ENCODE measurements around the gene IMPG1.

The IMPG1 gene

GRCh38 chr6:76003113-76003512 lies 69.3 kb downstream of the IMPG1 start:
- Histone ChIP-seq H3K9ac (ENCODE audit: low read length in 2 of 2) (no peak overlapping the region), H3K4me1 (ENCODE audit: control insufficient read depth, insufficient read depth, low read length) (no peaks in the 10 kb centered on the region), H3K4me3 (ENCODE audit: low read length in 2 of 2) (no peak overlapping the region), H3K27me3 (ENCODE audit: control insufficient read depth in 1 of 2, insufficient read depth in 2 of 2, low read length in 2 of 2) (no peaks in the 10 kb centered on the region), H3K36me3 (ENCODE audit: control insufficient read depth in 2 of 2, insufficient read depth in 2 of 2, low read length in 2 of 2) (no peaks in the 10 kb centered on the region), H3K27ac (ENCODE audit: low read length) (no peak overlapping the region), H3K9me3 (ENCODE audit: control insufficient read depth in 2 of 2, low read length in 2 of 2) (no peaks in the 10 kb centered on the region)

GRCh38 chr6:76000629-76001028 lies 71.8 kb downstream of the IMPG1 start:
- H3K27ac ChIP-seq (ENCODE audit: low read length), result no peak overlapping the region
- no peaks in the 10 kb centered on the region for H3K4me1 ChIP-seq (ENCODE audit: control insufficient read depth, insufficient read depth, low read length)
- H3K27me3 ChIP-seq (ENCODE audit: control insufficient read depth in 1 of 2, insufficient read depth in 2 of 2, low read length in 2 of 2), result no peaks in the 10 kb centered on the region

GRCh38 chr6:75997696-75998095 lies 74.8 kb downstream of the IMPG1 start:
- Histone ChIP-seq H3K9me3 (ENCODE audit: control insufficient read depth in 2 of 2, low read length in 2 of 2) (no peaks in the 10 kb centered on the region), H3K4me3 (ENCODE audit: low read length in 2 of 2) (no peak overlapping the region), H3K36me3 (ENCODE audit: control insufficient read depth in 2 of 2, insufficient read depth in 2 of 2, low read length in 2 of 2) (no peaks in the 10 kb centered on the region), H3K27me3 (ENCODE audit: control insufficient read depth in 1 of 2, insufficient read depth in 2 of 2, low read length in 2 of 2) (no peaks in the 10 kb centered on the region), H3K27ac (ENCODE audit: low read length) (no peak overlapping the region), H3K4me1 (ENCODE audit: control insufficient read depth, insufficient read depth, low read length) (no peaks in the 10 kb centered on the region), H3K9ac (ENCODE audit: low read length in 2 of 2) (no peak overlapping the region)

More at GRCh38 chr6:76000629-76001028, 71.8 kb downstream of the IMPG1 start:
- H3K9me3 ChIP-seq (ENCODE audit: control insufficient read depth in 2 of 2, low read length in 2 of 2), result no peaks in the 10 kb centered on the region
- no peak overlapping the region for H3K9ac ChIP-seq (ENCODE audit: low read length in 2 of 2)
- no peaks in the 10 kb centered on the region for H3K36me3 ChIP-seq (ENCODE audit: control insufficient read depth in 2 of 2, insufficient read depth in 2 of 2, low read length in 2 of 2)
- H3K4me3 ChIP-seq (ENCODE audit: low read length in 2 of 2), result no peak overlapping the region

GRCh38 chr6:75993236-75994162 lies 79.0 kb downstream of the IMPG1 start:
- Histone ChIP-seq H3K27ac (ENCODE audit: low read length) (no peak overlapping the region), H3K9me3 (ENCODE audit: control insufficient read depth in 2 of 2, low read length in 2 of 2) (no peaks in the 10 kb centered on the region), H3K9ac (ENCODE audit: low read length in 2 of 2) (no peak overlapping the region), H3K4me3 (ENCODE audit: low read length in 2 of 2) (no peak overlapping the region), H3K27me3 (ENCODE audit: control insufficient read depth in 1 of 2, insufficient read depth in 2 of 2, low read length in 2 of 2) (no peaks in the 10 kb centered on the region), H3K36me3 (ENCODE audit: control insufficient read depth in 2 of 2, insufficient read depth in 2 of 2, low read length in 2 of 2) (no peaks in the 10 kb centered on the region), H3K4me1 (ENCODE audit: control insufficient read depth, insufficient read depth, low read length) (no peaks in the 10 kb centered on the region)

- Histone ChIP-seq H3K36me3 (ENCODE audit: control insufficient read depth in 2 of 2, insufficient read depth in 2 of 2, low read length in 2 of 2) (no peaks in the 10 kb centered on the region), H3K27me3 (ENCODE audit: control insufficient read depth in 1 of 2, insufficient read depth in 2 of 2, low read length in 2 of 2) (no peaks in the 10 kb centered on the region), H3K4me3 (ENCODE audit: low read length in 2 of 2) (no peak overlapping the region), H3K9me3 (ENCODE audit: control insufficient read depth in 2 of 2, low read length in 2 of 2) (no peaks in the 10 kb centered on the region), H3K4me1 (ENCODE audit: control insufficient read depth, insufficient read depth, low read length) (no peaks in the 10 kb centered on the region), H3K27ac (ENCODE audit: low read length) (no peak overlapping the region), H3K9ac (ENCODE audit: low read length in 2 of 2) (no peak overlapping the region)
Measured at GRCh38 chr6:75991941-75992340, 80.5 kb downstream of the IMPG1 start.

GRCh38 chr6:75986935-75987334 lies 85.5 kb downstream of the IMPG1 start:
- Histone ChIP-seq H3K9me3 (ENCODE audit: control insufficient read depth in 2 of 2, low read length in 2 of 2) (no peaks in the 10 kb centered on the region), H3K36me3 (ENCODE audit: control insufficient read depth in 2 of 2, insufficient read depth in 2 of 2, low read length in 2 of 2) (no peaks in the 10 kb centered on the region), H3K4me1 (ENCODE audit: control insufficient read depth, insufficient read depth, low read length) (no peaks in the 10 kb centered on the region), H3K27ac (ENCODE audit: low read length) (no peak overlapping the region), H3K27me3 (ENCODE audit: control insufficient read depth in 1 of 2, insufficient read depth in 2 of 2, low read length in 2 of 2) (no peaks in the 10 kb centered on the region), H3K9ac (ENCODE audit: low read length in 2 of 2) (no peak overlapping the region), H3K4me3 (ENCODE audit: low read length in 2 of 2) (no peak overlapping the region)

GRCh38 chr6:75975904-75976303 lies 96.6 kb downstream of the IMPG1 start:
- H3K27ac ChIP-seq (ENCODE audit: low read length), result no peak overlapping the region
- no peaks in the 10 kb centered on the region for H3K27me3 ChIP-seq (ENCODE audit: control insufficient read depth in 1 of 2, insufficient read depth in 2 of 2, low read length in 2 of 2)
- H3K36me3 ChIP-seq (ENCODE audit: control insufficient read depth in 2 of 2, insufficient read depth in 2 of 2, low read length in 2 of 2), result no peaks in the 10 kb centered on the region
- no peaks in the 10 kb centered on the region for H3K4me1 ChIP-seq (ENCODE audit: control insufficient read depth, insufficient read depth, low read length)
- H3K9me3 ChIP-seq (ENCODE audit: control insufficient read depth in 2 of 2, low read length in 2 of 2), result no peaks in the 10 kb centered on the region
- no peak overlapping the region for H3K4me3 ChIP-seq (ENCODE audit: low read length in 2 of 2)
- H3K9ac ChIP-seq (ENCODE audit: low read length in 2 of 2), result no peak overlapping the region

- no peaks in the 10 kb centered on the region for H3K4me1 ChIP-seq (ENCODE audit: control insufficient read depth, insufficient read depth, low read length)
- no peaks in the 10 kb centered on the region for H3K9me3 ChIP-seq (ENCODE audit: control insufficient read depth in 2 of 2, low read length in 2 of 2)
- no peak overlapping the region for H3K4me3 ChIP-seq (ENCODE audit: low read length in 2 of 2)
- no peak overlapping the region for H3K27ac ChIP-seq (ENCODE audit: low read length)
- H3K9ac ChIP-seq (ENCODE audit: low read length in 2 of 2), result no peak overlapping the region
- H3K27me3 ChIP-seq (ENCODE audit: control insufficient read depth in 1 of 2, insufficient read depth in 2 of 2, low read length in 2 of 2), result no peaks in the 10 kb centered on the region
- no peaks in the 10 kb centered on the region for H3K36me3 ChIP-seq (ENCODE audit: control insufficient read depth in 2 of 2, insufficient read depth in 2 of 2, low read length in 2 of 2)
Measured at GRCh38 chr6:75970093-75970492, 102.4 kb downstream of the IMPG1 start.

GRCh38 chr6:75968143-75968542 lies 104.3 kb downstream of the IMPG1 start:
- Histone ChIP-seq H3K4me3 (ENCODE audit: low read length in 2 of 2) (no peak overlapping the region), H3K27ac (ENCODE audit: low read length) (no peak overlapping the region), H3K36me3 (ENCODE audit: control insufficient read depth in 2 of 2, insufficient read depth in 2 of 2, low read length in 2 of 2) (no peaks in the 10 kb centered on the region), H3K9ac (ENCODE audit: low read length in 2 of 2) (no peak overlapping the region), H3K27me3 (ENCODE audit: control insufficient read depth in 1 of 2, insufficient read depth in 2 of 2, low read length in 2 of 2) (no peaks in the 10 kb centered on the region), H3K9me3 (ENCODE audit: control insufficient read depth in 2 of 2, low read length in 2 of 2) (no peaks in the 10 kb centered on the region), H3K4me1 (ENCODE audit: control insufficient read depth, insufficient read depth, low read length) (no peaks in the 10 kb centered on the region)

GRCh38 chr6:75963569-75963968 lies 108.9 kb downstream of the IMPG1 start:
- peaks cover 0 to 2% of the 10 kb centered on the region in 2 donors for H3K9me3 ChIP-seq (ENCODE audit: control insufficient read depth in 2 of 2, low read length in 2 of 2)
- no peak overlapping the region for H3K4me3 ChIP-seq (ENCODE audit: low read length in 2 of 2)
- no peak overlapping the region for H3K27ac ChIP-seq (ENCODE audit: low read length)
- no peaks in the 10 kb centered on the region for H3K4me1 ChIP-seq (ENCODE audit: control insufficient read depth, insufficient read depth, low read length)
- no peaks in the 10 kb centered on the region for H3K27me3 ChIP-seq (ENCODE audit: control insufficient read depth in 1 of 2, insufficient read depth in 2 of 2, low read length in 2 of 2)
- H3K9ac ChIP-seq (ENCODE audit: low read length in 2 of 2), result no peak overlapping the region
- no peaks in the 10 kb centered on the region for H3K36me3 ChIP-seq (ENCODE audit: control insufficient read depth in 2 of 2, insufficient read depth in 2 of 2, low read length in 2 of 2)

GRCh38 chr6:75952128-75952527 lies 120.3 kb downstream of the IMPG1 start:
- Histone ChIP-seq H3K4me3 (ENCODE audit: low read length in 2 of 2) (no peak overlapping the region), H3K9ac (ENCODE audit: low read length in 2 of 2) (no peak overlapping the region), H3K27me3 (ENCODE audit: control insufficient read depth in 1 of 2, insufficient read depth in 2 of 2, low read length in 2 of 2) (no peaks in the 10 kb centered on the region), H3K4me1 (ENCODE audit: control insufficient read depth, insufficient read depth, low read length) (no peaks in the 10 kb centered on the region), H3K36me3 (ENCODE audit: control insufficient read depth in 2 of 2, insufficient read depth in 2 of 2, low read length in 2 of 2) (no peaks in the 10 kb centered on the region), H3K27ac (ENCODE audit: low read length) (no peak overlapping the region), H3K9me3 (ENCODE audit: control insufficient read depth in 2 of 2, low read length in 2 of 2) (no peaks in the 10 kb centered on the region)
